GM10266 (cell line): ENCODE data around the gene CBX6.

Source experiments
- DNase-seq: peaks from one replicate; pipeline ENCODE4 v3.0.0; 2012; ENCODE audit errors: extremely low spot score
- CTCF ChIP-seq: IDR thresholded peaks from 2 replicates; pipeline ENCODE4 v1.5.1; 2012; ENCODE audit warnings: mild to moderate bottlenecking, low read depth; ENCODE audit not compliant: control insufficient read depth, insufficient read depth; ENCODE audit errors: missing control alignments

The CBX6 gene

GRCh38 chr22:38901111-38901641 is 29.2 kb upstream of the CBX6 start:
- no peak for DNase-seq
- no peak for TF ChIP-seq CTCF

- no peak for DNase-seq
- TF ChIP-seq CTCF = no peak
These were observed 28.7 kb upstream of the CBX6 start for GRCh38 chr22:38900677-38901076.

- DNase-seq = no peak
These were observed 19.2 kb upstream of the CBX6 start for GRCh38 chr22:38891256-38891655.

GRCh38 chr22:38890377-38890776 is 18.4 kb upstream of the CBX6 start:
- no peak for DNase-seq
- TF ChIP-seq CTCF = no peak

More at GRCh38 chr22:38891256-38891655, 19.2 kb upstream of the CBX6 start:
- TF ChIP-seq CTCF = no peak

GRCh38 chr22:38886333-38886732 is 14.3 kb upstream of the CBX6 start:
- TF ChIP-seq CTCF = no peak
- DNase-seq = no peak

- DNase-seq = no peak
- TF ChIP-seq CTCF = no peak
These were observed 11.1 kb upstream of the CBX6 start for GRCh38 chr22:38882972-38883622.
